CD4-positive, alpha-beta T cell treated with Interferon alpha-2 for 1 hour (primary cell): ENCODE measurements around the gene PRDM1.

Experiments
- DNase-seq, 2 donors: peaks; one replicate each; pipeline ENCODE4 v3.0.0-alpha.2; 2020 to 2022

The PRDM1 gene

GRCh38 chr6:106085984-106086813 is at the start of gene PRDM1:
Gene PRDM1, plus strand, starts transcription at chr6:106086336. Its CDS starts 218 bp downstream, at chr6:106086554.
- DNase-seq: peak; percentile 91 to 92

- no peak for DNase-seq
These were observed 49.1 kb upstream of the PRDM1 start for GRCh38 chr6:106037060-106037459.

GRCh38 chr6:106039897-106040592 is 46.1 kb upstream of the PRDM1 start:
- DNase-seq: no peak

GRCh38 chr6:106044151-106044550 is 42.0 kb upstream of the PRDM1 start:
- no peak for DNase-seq

GRCh38 chr6:106045077-106045476 is 41.1 kb upstream of the PRDM1 start:
- no peak for DNase-seq

GRCh38 chr6:106046116-106046853 is 39.9 kb upstream of the PRDM1 start:
- no peak for DNase-seq

- no peak for DNase-seq
These were observed 39.3 kb upstream of the PRDM1 start for GRCh38 chr6:106046854-106047200.

- DNase-seq: no peak
These were observed 37.8 kb upstream of the PRDM1 start for GRCh38 chr6:106048336-106048735.

- no peak for DNase-seq
These were observed 35.6 kb upstream of the PRDM1 start for GRCh38 chr6:106050538-106050937.

GRCh38 chr6:106051226-106051625 is 34.9 kb upstream of the PRDM1 start:
- DNase-seq: no peak

- DNase-seq: no peak
These were observed 32.5 kb upstream of the PRDM1 start for GRCh38 chr6:106053484-106054205.

- DNase-seq: no peak
These were observed 30.6 kb upstream of the PRDM1 start for GRCh38 chr6:106055489-106055888.

- DNase-seq: peak in 1 of 2 donors; percentile 62
These were observed 29.9 kb upstream of the PRDM1 start for GRCh38 chr6:106056060-106056745.

- DNase-seq: no peak
These were observed 29.3 kb upstream of the PRDM1 start for GRCh38 chr6:106056746-106057390.

- no peak for DNase-seq
These were observed 26.8 kb upstream of the PRDM1 start for GRCh38 chr6:106059331-106059730.

GRCh38 chr6:106060167-106060566 is 26.0 kb upstream of the PRDM1 start:
- DNase-seq: no peak

- DNase-seq: no peak
These were observed 22.7 kb upstream of the PRDM1 start for GRCh38 chr6:106063448-106063850.

GRCh38 chr6:106064142-106064541 is 22.0 kb upstream of the PRDM1 start:
- DNase-seq: no peak

- DNase-seq: no peak
These were observed 21.4 kb upstream of the PRDM1 start for GRCh38 chr6:106064756-106065155.

- no peak for DNase-seq
These were observed 19.1 kb upstream of the PRDM1 start for GRCh38 chr6:106066989-106067388.

- no peak for DNase-seq
These were observed 16.7 kb upstream of the PRDM1 start for GRCh38 chr6:106069478-106069877.

GRCh38 chr6:106070636-106071035 is 15.5 kb upstream of the PRDM1 start:
- no peak for DNase-seq
